ENCODE data around the gene RAB8B.

DNA sequence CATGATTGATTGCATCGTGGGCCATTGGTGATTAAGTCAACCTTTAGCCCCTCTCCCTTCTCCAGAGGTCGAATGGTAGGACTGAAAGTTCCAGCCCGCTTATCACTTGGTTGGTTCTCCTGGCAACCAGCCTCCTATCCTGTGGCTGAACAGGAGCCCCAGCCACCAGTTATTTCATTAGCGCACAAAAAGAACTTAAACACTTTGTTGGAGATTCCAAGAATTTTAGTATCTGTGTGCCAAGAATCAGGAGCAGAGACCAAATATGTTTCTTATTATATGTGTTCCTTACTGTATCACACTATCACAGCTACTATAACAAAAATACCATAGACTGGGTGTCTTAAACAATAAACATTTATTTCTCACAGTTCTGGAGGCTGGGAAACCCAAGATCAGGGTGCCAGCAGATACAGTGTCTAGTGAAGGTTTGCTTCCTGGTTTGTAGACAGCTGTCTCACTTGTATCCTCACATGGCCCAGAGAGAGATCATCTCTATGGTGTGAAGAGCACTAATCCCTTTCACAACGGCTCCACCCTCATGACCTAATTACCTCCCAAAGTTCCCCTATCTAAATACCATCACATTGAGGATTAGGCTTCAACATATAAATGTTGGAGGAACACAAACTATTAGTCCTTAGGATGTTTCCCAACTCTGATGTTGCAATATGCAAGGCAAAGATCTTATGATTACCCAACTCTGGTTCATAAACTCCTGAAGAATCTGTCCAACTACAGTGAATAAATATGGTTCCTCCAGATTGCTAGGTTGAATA is 57.5 kb downstream of the RAB8B start:
- TF ChIP-seq, protein P1, sequence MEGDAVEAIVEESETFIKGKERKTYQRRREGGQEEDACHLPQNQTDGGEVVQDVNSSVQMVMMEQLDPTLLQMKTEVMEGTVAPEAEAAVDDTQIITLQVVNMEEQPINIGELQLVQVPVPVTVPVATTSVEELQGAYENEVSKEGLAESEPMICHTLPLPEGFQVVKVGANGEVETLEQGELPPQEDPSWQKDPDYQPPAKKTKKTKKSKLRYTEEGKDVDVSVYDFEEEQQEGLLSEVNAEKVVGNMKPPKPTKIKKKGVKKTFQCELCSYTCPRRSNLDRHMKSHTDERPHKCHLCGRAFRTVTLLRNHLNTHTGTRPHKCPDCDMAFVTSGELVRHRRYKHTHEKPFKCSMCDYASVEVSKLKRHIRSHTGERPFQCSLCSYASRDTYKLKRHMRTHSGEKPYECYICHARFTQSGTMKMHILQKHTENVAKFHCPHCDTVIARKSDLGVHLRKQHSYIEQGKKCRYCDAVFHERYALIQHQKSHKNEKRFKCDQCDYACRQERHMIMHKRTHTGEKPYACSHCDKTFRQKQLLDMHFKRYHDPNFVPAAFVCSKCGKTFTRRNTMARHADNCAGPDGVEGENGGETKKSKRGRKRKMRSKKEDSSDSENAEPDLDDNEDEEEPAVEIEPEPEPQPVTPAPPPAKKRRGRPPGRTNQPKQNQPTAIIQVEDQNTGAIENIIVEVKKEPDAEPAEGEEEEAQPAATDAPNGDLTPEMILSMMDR (IDR thresholded peaks at IDR 0.05; ENCODE audit: poor library complexity) = no peak
- no peak for TF ChIP-seq EZH2 (IDR thresholded peaks at IDR 0.05; ENCODE audit: borderline replicate concordance)
